ENCODE results near the gene SART1.
"Not testable (repeated sequence)": the region's sequence is repeated elsewhere in the genome, so short reads cannot be mapped to it uniquely, and the experiment has no call there.

SART1 gene

GRCh38 chr11:65932558-65932919 is 29.0 kb upstream of the SART1 start:
- DNase-seq (ENCODE audit: low spot score) = no peak

GRCh38 chr11:65934014-65934413 is 27.5 kb upstream of the SART1 start:
- no peak for DNase-seq (ENCODE audit: low spot score)

- DNase-seq (ENCODE audit: low spot score) = peak; percentile 59
Measured at GRCh38 chr11:65937766-65938165, 23.8 kb upstream of the SART1 start.

- no peak for DNase-seq (ENCODE audit: low spot score)
Measured at GRCh38 chr11:65941720-65942310, 19.7 kb upstream of the SART1 start.

- DNase-seq (ENCODE audit: low spot score) = no peak
Measured at GRCh38 chr11:65942531-65942930, 19.0 kb upstream of the SART1 start.

GRCh38 chr11:65944191-65944590 is 17.3 kb upstream of the SART1 start:
- no peak for DNase-seq (ENCODE audit: low spot score)

- DNase-seq (ENCODE audit: low spot score) = no peak
Measured at GRCh38 chr11:65944767-65945166, 16.8 kb upstream of the SART1 start.

- DNase-seq (ENCODE audit: low spot score) = peak; percentile 23
Measured at GRCh38 chr11:65945430-65945911, 16.1 kb upstream of the SART1 start, which contains the start of gene TSGA10IP. TSGA10IP (plus strand) TSS chr11:65945480; CDS start chr11:65945676, 196 bp downstream.

GRCh38 chr11:65945941-65946558 is 15.5 kb upstream of the SART1 start:
- no peak for DNase-seq (ENCODE audit: low spot score)

- DNase-seq (ENCODE audit: low spot score) = no peak
Measured at GRCh38 chr11:65946655-65947054, 14.9 kb upstream of the SART1 start.

- DNase-seq (ENCODE audit: low spot score) = peak; percentile 41
Measured at GRCh38 chr11:65947133-65947532, 14.4 kb upstream of the SART1 start.

- no peak for DNase-seq (ENCODE audit: low spot score)
Measured at GRCh38 chr11:65947603-65948125, 13.9 kb upstream of the SART1 start.

- not testable (repeated sequence) for DNase-seq (ENCODE audit: low spot score)
Measured at GRCh38 chr11:65950711-65951110, 10.8 kb upstream of the SART1 start.

- not testable (repeated sequence) for DNase-seq (ENCODE audit: low spot score)
Measured at GRCh38 chr11:65951641-65952040, 9.9 kb upstream of the SART1 start.

- no peak for DNase-seq (ENCODE audit: low spot score)
Measured at GRCh38 chr11:65952052-65952521, 9.4 kb upstream of the SART1 start.

- peak; percentile 47 for DNase-seq (ENCODE audit: low spot score)
Measured at GRCh38 chr11:65953471-65953870, 8.1 kb upstream of the SART1 start.

- DNase-seq (ENCODE audit: low spot score) = no peak
Measured at GRCh38 chr11:65954771-65955170, 6.8 kb upstream of the SART1 start.

- DNase-seq (ENCODE audit: low spot score) = no peak
Measured at GRCh38 chr11:65958291-65958690, 3.2 kb upstream of the SART1 start.

- no peak for DNase-seq (ENCODE audit: low spot score)
Measured at GRCh38 chr11:65958774-65959420, 2.6 kb upstream of the SART1 start.

- no peak for DNase-seq (ENCODE audit: low spot score)
Measured at GRCh38 chr11:65960824-65961266, 689 bp upstream of the SART1 start.

- DNase-seq (ENCODE audit: low spot score) = no peak
Measured at GRCh38 chr11:65962141-65962564, 619 bp downstream of the SART1 start.

GRCh38 chr11:65964906-65965305 is 3.4 kb downstream of the SART1 start:
- no peak for DNase-seq (ENCODE audit: low spot score)
